IMR-90 (cell line): ENCODE data around the gene NFYB. TPM values are rescaled to one million over a fixed set of nuclear protein-coding genes. Genes with fewer than 3 reads are reported as not detected.

Source experiments
- ATAC-seq: fragments of 200-7000 bp; cut with Tn5 transposase; 2 replicates; pipeline ENCODE4 v1.9.1; 2020; ENCODE audit warnings: low read depth, mild to moderate bottlenecking, moderate library complexity
- BruUV-seq: library from RNA; stranded (reverse); fragments of 400-500 nt; replicated peaks from 2 replicates; lab custom pipeline; 2021; lab: Mats Ljungman, UMichigan
- CTCF ChIA-PET: fragments of 300-600 bp; formaldehyde crosslinking; extraction: SDS; loops from one replicate; lab custom pipeline; 2021; ENCODE audit warnings: antibody characterized with exemption; lab: Yijun Ruan, JAX
- POLR2A ChIA-PET: fragments of 300-600 bp; sonication (Branson Sonifier 250); formaldehyde crosslinking; loops from one replicate; lab custom pipeline; 2022; ENCODE audit warnings: antibody characterized with exemption; ENCODE audit not compliant: unreplicated experiment; lab: Charles Lee
- DNase-seq: peaks from one replicate; pipeline ENCODE4 v3.0.0; 2013
- H2AFZ ChIP-seq: replicated peaks from 2 replicates; pipeline ENCODE3; 2013; ENCODE audit warnings: low read length, mild to moderate bottlenecking; ENCODE audit not compliant: poor library complexity
- H2AK5ac ChIP-seq: 2 replicates; pipeline ENCODE4 v1.6.1; 2013; ENCODE audit warnings: low read depth, low read length, inconsistent platforms
- H2AK9ac ChIP-seq: replicated peaks from 2 replicates; pipeline ENCODE3; 2013; ENCODE audit warnings: mild to moderate bottlenecking, low read depth, low read length, moderate library complexity; ENCODE audit not compliant: poor library complexity
- H2BK120ac ChIP-seq: 2 replicates; pipeline ENCODE4 v1.6.1; 2013; ENCODE audit warnings: low read depth, low read length, inconsistent platforms
- H2BK15ac ChIP-seq: 3 replicates; pipeline ENCODE4 v1.6.1; 2013; ENCODE audit warnings: low read depth, low read length, inconsistent platforms
- H2BK20ac ChIP-seq: 2 replicates; pipeline ENCODE4 v1.6.1; 2013; ENCODE audit warnings: low read depth, mild to moderate bottlenecking, inconsistent platforms, low read length, moderate library complexity
- H2BK5ac ChIP-seq: 2 replicates; pipeline ENCODE4 v1.6.1; 2013; ENCODE audit warnings: mild to moderate bottlenecking, low read depth, low read length, inconsistent platforms; ENCODE audit not compliant: poor library complexity, severe bottlenecking
- H3K14ac ChIP-seq: replicated peaks from 2 replicates; pipeline ENCODE4 v1.6.1; 2013; ENCODE audit warnings: low read depth, low read length, inconsistent platforms
- H3K18ac ChIP-seq: 2 replicates; pipeline ENCODE4 v1.6.1; 2013; ENCODE audit warnings: low read depth, low read length, control low read depth
- H3K23ac ChIP-seq: 2 replicates; pipeline ENCODE4 v1.6.1; 2013; ENCODE audit warnings: low read depth, low read length, inconsistent platforms
- H3K27ac ChIP-seq: 2 replicates; pipeline ENCODE4 v1.5.1; 2013; ENCODE audit warnings: mild to moderate bottlenecking, control low read depth, low read length; ENCODE audit not compliant: insufficient read depth
- H3K27me3 ChIP-seq: 2 replicates; pipeline ENCODE4 v1.6.1; 2013; ENCODE audit warnings: low read length; ENCODE audit not compliant: control insufficient read depth, insufficient read depth
- H3K36me3 ChIP-seq: 2 replicates; pipeline ENCODE4 v1.6.1; 2013; ENCODE audit warnings: low read length, mixed read lengths; ENCODE audit not compliant: control insufficient read depth, insufficient read depth
- H3K4ac ChIP-seq: 2 replicates; pipeline ENCODE4 v1.6.1; 2013; ENCODE audit warnings: low read depth, low read length, inconsistent platforms
- H3K4me1 ChIP-seq: 2 replicates; pipeline ENCODE4 v1.6.1; 2013; ENCODE audit warnings: low read length, mixed read lengths; ENCODE audit not compliant: control insufficient read depth, insufficient read depth
- H3K4me2 ChIP-seq: 2 replicates; pipeline ENCODE4 v1.6.1; 2013; ENCODE audit warnings: low read depth, mild to moderate bottlenecking, control low read depth, low read length, moderate library complexity
- H3K4me3 ChIP-seq: 2 replicates; pipeline ENCODE4 v1.5.1; 2013; ENCODE audit warnings: low read depth, mild to moderate bottlenecking, control low read depth, low read length, moderate library complexity; ENCODE audit not compliant: insufficient read depth
- H3K56ac ChIP-seq: 2 replicates; pipeline ENCODE4 v1.6.1; 2013; ENCODE audit warnings: low read length, inconsistent platforms; ENCODE audit not compliant: insufficient read depth; ENCODE audit errors: extremely low read depth
- H3K79me1 ChIP-seq, 2 experiments: 2 replicates each; pipeline ENCODE4 v1.6.1; 2013; ENCODE audit warnings: low read length in 2 of 2, inconsistent platforms in 1 of 2, low read depth in 1 of 2
- H3K9ac ChIP-seq: 2 replicates; pipeline ENCODE4 v1.6.1; 2013; ENCODE audit warnings: low read depth, low read length, control low read depth
- H3K9me1 ChIP-seq: 2 replicates; pipeline ENCODE4 v1.6.1; 2013; ENCODE audit warnings: low read length, inconsistent platforms; ENCODE audit not compliant: insufficient read depth
- H3K9me3 ChIP-seq: 2 replicates; pipeline ENCODE4 v1.6.1; 2013; ENCODE audit warnings: low read length; ENCODE audit not compliant: control insufficient read depth, insufficient read depth
- H4K20me1 ChIP-seq: 2 replicates; pipeline ENCODE4 v1.6.1; 2013; ENCODE audit warnings: low read length, inconsistent platforms; ENCODE audit not compliant: insufficient read depth
- H4K5ac ChIP-seq: 2 replicates; pipeline ENCODE4 v1.6.1; 2013; ENCODE audit warnings: mild to moderate bottlenecking, low read depth, low read length, control low read depth
- H4K8ac ChIP-seq, 2 experiments: 2 replicates each; pipeline ENCODE4 v1.6.1; 2013; ENCODE audit warnings: low read depth in 2 of 2, low read length in 2 of 2, control low read depth in 1 of 2, inconsistent platforms in 1 of 2
- H4K91ac ChIP-seq: 2 replicates; pipeline ENCODE4 v1.6.1; 2013; ENCODE audit warnings: low read depth, low read length, inconsistent platforms; ENCODE audit not compliant: insufficient read depth
- BHLHE40 ChIP-seq: fragments of 150-350 bp; IDR thresholded peaks from 2 replicates; pipeline ENCODE4 v1.6.1; 2016; ENCODE audit warnings: mild to moderate bottlenecking, low read depth, low read length
- CEBPB ChIP-seq: IDR thresholded peaks from 2 replicates; pipeline ENCODE4 v1.6.1; 2012; ENCODE audit warnings: low read depth, low read length, improper control_type of control experiment
- CHD1 ChIP-seq: IDR thresholded peaks from 2 replicates; pipeline ENCODE4 v1.6.1; 2012; ENCODE audit warnings: low read depth, low read length, improper control_type of control experiment
- CTCF ChIP-seq: conservative IDR thresholded peaks from 2 replicates; pipeline ENCODE4 v1.5.1; 2012; ENCODE audit warnings: mild to moderate bottlenecking, low read depth, low read length, improper control_type of control experiment
- FOS ChIP-seq: fragments of 150-350 bp; IDR thresholded peaks from 2 replicates; pipeline ENCODE4 v1.6.1; 2016; ENCODE audit warnings: low read depth, low read length
- MAFK ChIP-seq: IDR thresholded peaks from 2 replicates; pipeline ENCODE4 v1.6.1; 2012; ENCODE audit warnings: low read depth, low read length, improper control_type of control experiment
- MAZ ChIP-seq: IDR thresholded peaks from 2 replicates; pipeline ENCODE4 v1.6.1; 2012; ENCODE audit warnings: low read depth, mild to moderate bottlenecking, low read length, improper control_type of control experiment, moderate library complexity, borderline replicate concordance
- NFE2L2 ChIP-seq: fragments of 150-350 bp; IDR thresholded peaks from 2 replicates; pipeline ENCODE4 v1.6.1; 2016; ENCODE audit warnings: low read depth, mild to moderate bottlenecking, low read length
- POLR2A ChIP-seq: IDR thresholded peaks from 2 replicates; pipeline ENCODE4 v1.6.1; 2012; ENCODE audit warnings: mild to moderate bottlenecking, low read depth, low read length
- RAD21 ChIP-seq: IDR thresholded peaks from 2 replicates; pipeline ENCODE4 v1.6.1; 2012; ENCODE audit warnings: low read length, improper control_type of control experiment
- RCOR1 ChIP-seq: IDR thresholded peaks from 2 replicates; pipeline ENCODE4 v1.6.1; 2012; ENCODE audit warnings: mild to moderate bottlenecking, low read length, improper control_type of control experiment; ENCODE audit not compliant: insufficient replicate concordance
- RFX5 ChIP-seq: IDR thresholded peaks from 2 replicates; pipeline ENCODE4 v1.8.0; 2012; ENCODE audit warnings: low read depth, mild to moderate bottlenecking, low read length, moderate library complexity
- SMC3 ChIP-seq: fragments of 150-350 bp; IDR thresholded peaks from 2 replicates; pipeline ENCODE4 v1.6.1; 2016; ENCODE audit warnings: low read depth, mild to moderate bottlenecking, antibody characterized with exemption, low read length, moderate library complexity
- USF2 ChIP-seq: fragments of 150-350 bp; IDR thresholded peaks from 2 replicates; pipeline ENCODE4 v1.6.1; 2017; ENCODE audit warnings: mild to moderate bottlenecking, antibody characterized with exemption, low read length, low read depth
- WGBS, 2 experiments: methylation state at CpG; one replicate each; pipeline versions ENCODE4 v1.1.5 to v1.1.7; 2013; ENCODE audit warnings: missing lambda C conversion rate in 2 of 2; ENCODE audit not compliant: insufficient read length in 1 of 2; ENCODE audit errors: extremely low coverage in 2 of 2; 5-methylcytosine and 5-hydroxymethylcytosine counted together
- dilution Hi-C: fragments of 300-500 bp; cut with HindIII; formaldehyde crosslinking; loops from one replicate; pipeline ENCODE4 v1.14.3; 2018; ENCODE audit warnings: low sequenced_read_pairs; ENCODE audit not compliant: unreplicated experiment
- in situ Hi-C: fragments of 300-500 bp; cut with MboI; formaldehyde crosslinking; loops from 3 replicates; pipeline ENCODE4 v1.14.3; 2019; ENCODE audit warnings: low sequenced_read_pairs, inconsistent platforms, mixed read lengths
- intact Hi-C: fragments of 100-400 bp; cut with micrococcal nuclease; formaldehyde crosslinking; loops from 2 replicates; pipeline ENCODE4 v1.10.0; 2022
- polyA plus RNA-seq, 3 experiments: library from polyadenylated mRNA; depleted of rRNA; stranded (reverse); fragments of >200 nt; gene quantifications; 2 replicates each; pipeline ENCODE4 v1.2.3, GENCODE V29; 2012; ENCODE audit warnings: low replicate concordance in 1 of 3
- total RNA-seq: library from RNA; depleted of rRNA; stranded (reverse); fragments of >200 nt; gene quantifications from 2 replicates; pipeline ENCODE4 v1.2.3, GENCODE V29; 2012

Gene NFYB
- total and polyA plus RNA-seq, 2 of the 4 experiments (the other 2 are of a cell fraction), result 22.2 to 28.4 TPM

- H3K27ac ChIP-seq, result peak overlapping the region; percentile 34; the same call in 1 of the 2 replicates
- H2BK5ac ChIP-seq, result peak overlapping the region; percentile 27
- dilution Hi-C loops, result no loop called here
- no peaks in the 10 kb centered on the region for H4K20me1 ChIP-seq
- intact Hi-C loops, result loop anchor here (10.0 kb wide), 1 partner anchor 129 kb away; the partner anchor contains the start of gene GLT8D2
- ChIA-PET CTCF (no interaction called here), POLR2A (no interaction called here)
- H3K9ac ChIP-seq, result no peak overlapping the region
- H2BK15ac ChIP-seq, result peak overlapping the region; percentile 81; the same call in 2 of the 3 replicates
- H3K27me3 ChIP-seq, result no peaks in the 10 kb centered on the region
- H3K79me1 ChIP-seq, result peaks cover 0 to 3% of the 10 kb centered on the region in 2 experiments; a peak in 1 of 4 replicates
- no peak overlapping the region for H3K56ac ChIP-seq
- peaks cover 24% of the 10 kb centered on the region for H3K4me1 ChIP-seq
- no CpG with 5 or more reads among the region's 3 CpGs for WGBS, 2 experiments
- H3K36me3 ChIP-seq, result no peaks in the 10 kb centered on the region
- peak overlapping the region; percentile 92 for H3K18ac ChIP-seq
- BruUV-seq, result no TSS peak
- no peak overlapping the region for H2AK9ac ChIP-seq
- 0 out of 2 replicates have a peak overlapping the region, but pooled peaks have one; percentile 6 for H3K14ac ChIP-seq
- H2BK20ac ChIP-seq, result peak overlapping the region; percentile 59
- ATAC-seq (no peak), DNase-seq (no peak)
- no peak overlapping the region for H3K23ac ChIP-seq
- H3K9me3 ChIP-seq, result peaks cover 13% of the 10 kb centered on the region
- TF ChIP-seq USF2 (no peak), MAZ (no peak), NFE2L2 (no peak), RCOR1 (no peak), POLR2A (no peak), RFX5 (no peak), CTCF (no peak), BHLHE40 (no peak), SMC3 (no peak), CHD1 (no peak), CEBPB (no peak), RAD21 (no peak), MAFK (no peak), FOS (no peak)
- H4K8ac ChIP-seq, result peak overlapping the region in 1 of 2 experiments; percentile 22; a peak in 2 of 4 replicates
- in situ Hi-C loops, result loop anchor here (25.0 kb wide), 1 partner anchor 879 kb away; no protein-coding TSS in a partner anchor
- peak overlapping the region; percentile 93 for H2BK120ac ChIP-seq
- H3K4me3 ChIP-seq, result no peak overlapping the region
- H3K4ac ChIP-seq, result peak overlapping the region; percentile 64
- no peak overlapping the region for H3K4me2 ChIP-seq
- no peak overlapping the region for H2AFZ ChIP-seq
- H2AK5ac ChIP-seq, result peak overlapping the region; percentile 74; the same call in 1 of the 2 replicates
- peak overlapping the region; percentile 52 for H4K5ac ChIP-seq
- no peak overlapping the region; the same call in 1 of the 2 replicates for H4K91ac ChIP-seq
- H3K9me1 ChIP-seq, result peaks cover 16% of the 10 kb centered on the region
Observed at GRCh38 chr12:104183443-104183842, 45.4 kb upstream of the NFYB start.
